ENCODE measurements around the gene TRIM47. TPM values are rescaled to one million over a fixed set of nuclear protein-coding genes. Genes with fewer than 3 reads are reported as not detected.

The TRIM47 gene
- total RNA-seq, 2 experiments from 2014 or later = 25.9 to 41.9 TPM

DNA sequence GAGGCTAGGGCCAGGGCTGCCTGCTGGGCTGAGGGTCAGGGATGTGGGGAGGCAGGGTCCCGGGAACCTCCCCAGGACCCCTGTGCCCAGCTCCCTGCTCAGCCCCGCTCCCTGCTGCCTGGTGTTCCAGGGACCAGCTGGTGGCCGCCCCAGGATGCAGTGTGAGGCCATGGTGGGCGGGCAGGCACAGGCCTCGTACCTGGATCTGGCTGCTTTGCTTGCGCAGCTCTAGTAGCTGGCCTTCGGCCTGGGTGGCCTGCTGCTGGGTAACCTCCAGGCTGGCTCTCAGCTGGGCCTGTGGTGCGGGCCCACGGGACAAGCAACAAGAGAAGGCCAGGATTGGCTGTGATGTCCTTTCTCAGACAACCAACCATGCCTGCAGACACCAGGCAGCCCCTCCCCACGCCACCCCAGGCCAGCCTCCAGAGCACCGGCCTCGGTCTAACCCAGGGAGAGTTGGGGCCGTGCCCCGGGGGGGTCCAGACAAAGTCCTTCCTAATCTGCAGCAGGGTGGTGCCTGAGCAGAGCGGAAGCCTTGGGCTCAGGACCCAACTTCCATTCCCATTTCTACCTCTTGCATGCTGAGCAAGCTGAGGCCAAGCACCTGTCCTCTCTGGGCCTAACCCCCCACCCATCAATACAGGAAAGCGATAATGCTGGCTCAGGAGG, 14.3 kb upstream of the TRIM47 start:
- DNase-seq (ENCODE audit: low spot score) = no peak
- no peak overlapping the region for H3K4me2 ChIP-seq (ENCODE audit: low read length)
- H4K20me1 ChIP-seq (ENCODE audit: insufficient read depth, low read length) = no peaks in the 10 kb centered on the region
- no peaks in the 10 kb centered on the region for H3K9me3 ChIP-seq (ENCODE audit: low read length)
- ChIA-PET CTCF (ENCODE audit: unreplicated experiment) (interaction anchor here (0.5 kb wide), 1 partner anchor 48 kb away, joined by 9 read pairs; the partner anchor contains the start of gene UNC13D), POLR2A (interaction anchor here (0.6 kb wide), 1 partner anchor 88 kb away, joined by 3 read pairs; no protein-coding TSS in a partner anchor)
- peaks cover 43% of the 10 kb centered on the region for H3K36me3 ChIP-seq (ENCODE audit: insufficient read depth, low read length)
- no peak overlapping the region for H2AFZ ChIP-seq (ENCODE audit: low read length)
- H3K9me2 ChIP-seq (ENCODE audit: insufficient read depth, low read length) = no peaks in the 10 kb centered on the region
- TF ChIP-seq CTCF (conservative IDR thresholded peaks at IDR 0.05; ENCODE audit: low read length) (no peak), EZH2phosphoT487 (IDR thresholded peaks at IDR 0.05; ENCODE audit: borderline replicate concordance, low read depth, low read length) (no peak)
- no peak overlapping the region for H3K4me3 ChIP-seq (ENCODE audit: low read depth, low read length, poor library complexity, severe bottlenecking)
- no TSS peak for BruUV-seq (replicated peaks)
- intact Hi-C loops (cut with micrococcal nuclease; ENCODE audit: unreplicated experiment) = no loop called here
- no peak overlapping the region for H3K27ac ChIP-seq (ENCODE audit: low read depth, low read length, poor library complexity, severe bottlenecking)
- peaks cover 20% of the 10 kb centered on the region for H3K79me2 ChIP-seq (ENCODE audit: insufficient read depth, low read depth, low read length)
- peaks cover 23% of the 10 kb centered on the region for H3K4me1 ChIP-seq (ENCODE audit: insufficient read depth, low read length, poor library complexity, severe bottlenecking)

GRCh38 chr17:75891605-75892555, 13.5 kb upstream of the TRIM47 start:
- peaks cover 38% of the 10 kb centered on the region for H3K36me3 ChIP-seq (ENCODE audit: insufficient read depth, low read length)
- peaks cover 16% of the 10 kb centered on the region for H3K4me1 ChIP-seq (ENCODE audit: insufficient read depth, low read length, poor library complexity, severe bottlenecking)
- ChIA-PET CTCF (ENCODE audit: unreplicated experiment) (interaction anchor here (0.5 to 0.8 kb wide), 2 partner anchors 48 to 203 kb away, joined by 4 to 9 read pairs; partner anchors contain the start of gene UNC13D), POLR2A (no interaction called here)
- TF ChIP-seq CTCF (conservative IDR thresholded peaks at IDR 0.05; ENCODE audit: low read length) = no peak
- no peak for TF ChIP-seq EZH2phosphoT487 (IDR thresholded peaks at IDR 0.05; ENCODE audit: borderline replicate concordance, low read depth, low read length)
- no TSS peak for BruUV-seq (replicated peaks)
- H3K4me2 ChIP-seq (ENCODE audit: low read length) = no peak overlapping the region
- no peak overlapping the region for H3K4me3 ChIP-seq (ENCODE audit: low read depth, low read length, poor library complexity, severe bottlenecking)
- H4K20me1 ChIP-seq (ENCODE audit: insufficient read depth, low read length) = no peaks in the 10 kb centered on the region
- peaks cover 20% of the 10 kb centered on the region for H3K79me2 ChIP-seq (ENCODE audit: insufficient read depth, low read depth, low read length)
- H3K9me3 ChIP-seq (ENCODE audit: low read length) = no peaks in the 10 kb centered on the region
- intact Hi-C loops (cut with micrococcal nuclease; ENCODE audit: unreplicated experiment) = no loop called here
- DNase-seq (ENCODE audit: low spot score) = no peak
- H2AFZ ChIP-seq (ENCODE audit: low read length) = no peak overlapping the region
- H3K9me2 ChIP-seq (ENCODE audit: insufficient read depth, low read length) = no peaks in the 10 kb centered on the region
- no peak overlapping the region for H3K27ac ChIP-seq (ENCODE audit: low read depth, low read length, poor library complexity, severe bottlenecking)
